Nephron (organoid): ENCODE measurements around the gene ELAVL3.
"Not testable (repeated sequence)": the region's sequence is repeated elsewhere in the genome, so short reads cannot be mapped to it uniquely, and the experiment has no call there.

Experiments
- H3K27ac Mint-ChIP-seq, 3 experiments: 2 replicates each; pipeline ENCODE4 v1.8.0; 2020; ENCODE audit warnings: mixed read lengths in 3 of 3, mild to moderate bottlenecking in 2 of 3, moderate library complexity in 1 of 3
- H3K27me3 Mint-ChIP-seq: 2 replicates; pipeline ENCODE4 v1.8.0; 2021; ENCODE audit warnings: low read depth, mild to moderate bottlenecking, moderate library complexity, mixed read lengths
- H3K36me3 Mint-ChIP-seq: 2 replicates; pipeline ENCODE4 v1.8.0; 2020; ENCODE audit warnings: low read depth, mixed read lengths
- H3K4me1 Mint-ChIP-seq: 2 replicates; pipeline ENCODE4 v1.8.0; 2020; ENCODE audit warnings: mixed read lengths
- H3K4me3 Mint-ChIP-seq, 3 experiments: 2 replicates each; pipeline ENCODE4 v1.8.0; 2020; ENCODE audit warnings: mild to moderate bottlenecking in 3 of 3, mixed read lengths in 3 of 3, moderate library complexity in 2 of 3
- H3K9me3 Mint-ChIP-seq: 2 replicates; pipeline ENCODE4 v1.8.0; 2020; ENCODE audit warnings: mixed read lengths
- CTCF ChIP-seq, 3 experiments: fragments of 200-600 bp; sonication (generic); IDR thresholded peaks; one replicate each; pipeline ENCODE4 v1.5.0; 2021; ENCODE audit warnings: antibody characterized with exemption in 3 of 3; ENCODE audit not compliant: unreplicated experiment in 3 of 3

The ELAVL3 gene

GRCh38 chr19:11444059-11444458 is 36.8 kb downstream of the ELAVL3 start:
- Mint-ChIP-seq H3K27ac (no peak overlapping the region), H3K36me3 (peaks cover 33% of the 10 kb centered on the region), H3K27me3 (no peaks in the 10 kb centered on the region), H3K4me3 (no peak overlapping the region), H3K9me3 (no peaks in the 10 kb centered on the region), H3K4me1 (no peaks in the 10 kb centered on the region)
- no peak for TF ChIP-seq CTCF (IDR thresholded peaks at IDR 0.05; ENCODE audit: unreplicated experiment in 3 of 3)

GRCh38 chr19:11437955-11438354 is 42.9 kb downstream of the ELAVL3 start:
- no peak for TF ChIP-seq CTCF (IDR thresholded peaks at IDR 0.05; ENCODE audit: unreplicated experiment in 3 of 3)

GRCh38 chr19:11435833-11436313 is 45.0 kb downstream of the ELAVL3 start:
- Mint-ChIP-seq H3K4me1 (peaks cover 12% of the 10 kb centered on the region), H3K4me3 (peak overlapping the region; percentile 99 to 100 (median 100)), H3K9me3 (no peaks in the 10 kb centered on the region), H3K27me3 (no peaks in the 10 kb centered on the region), H3K36me3 (peaks cover 32% of the 10 kb centered on the region), H3K27ac (peak overlapping the region; percentile 89 to 98 (median 97))
- TF ChIP-seq CTCF (IDR thresholded peaks at IDR 0.05; ENCODE audit: unreplicated experiment in 3 of 3): no peak

More at GRCh38 chr19:11437955-11438354, 42.9 kb downstream of the ELAVL3 start:
- Mint-ChIP-seq H3K27ac (no peak overlapping the region), H3K27me3 (no peaks in the 10 kb centered on the region), H3K4me1 (peaks cover 12% of the 10 kb centered on the region), H3K4me3 (peak overlapping the region; percentile 76 to 100 (median 86)), H3K36me3 (peaks cover 44% of the 10 kb centered on the region), H3K9me3 (no peaks in the 10 kb centered on the region)

GRCh38 chr19:11435057-11435832 is 45.6 kb downstream of the ELAVL3 start, which contains the start of the genes ODAD3 and PRKCSH:
TSS of gene ODAD3 (minus strand) at chr19:11435121. CDS start at chr19:11435016, 105 bp downstream.
TSS of gene PRKCSH (plus strand) at chr19:11435635. CDS start at chr19:11436118, 483 bp downstream.
- Mint-ChIP-seq H3K27ac (peak within 1 kb of the TSS; percentile 89 to 98 (median 97)), H3K4me3 (peak within 1 kb of the TSS; percentile 99 to 100 (median 100)), H3K9me3 (no peaks in the 10 kb centered on the region), H3K27me3 (no peaks in the 10 kb centered on the region), H3K4me1 (peaks cover 12% of the 10 kb centered on the region), H3K36me3 (peaks cover 26% of the 10 kb centered on the region)
- peak; percentile 90 to 95 (median 94) for TF ChIP-seq CTCF (IDR thresholded peaks at IDR 0.05; ENCODE audit: unreplicated experiment in 3 of 3)

GRCh38 chr19:11434703-11435056 is 46.2 kb downstream of the ELAVL3 start:
- Mint-ChIP-seq H3K4me3 (peak overlapping the region; percentile 99 to 100 (median 100)), H3K36me3 (peaks cover 26% of the 10 kb centered on the region), H3K27ac (peak overlapping the region; percentile 89 to 98 (median 97)), H3K4me1 (peaks cover 12% of the 10 kb centered on the region), H3K27me3 (no peaks in the 10 kb centered on the region), H3K9me3 (no peaks in the 10 kb centered on the region)
- TF ChIP-seq CTCF (IDR thresholded peaks at IDR 0.05; ENCODE audit: unreplicated experiment in 3 of 3): no peak

GRCh38 chr19:11433526-11433925 is 47.3 kb downstream of the ELAVL3 start:
- Mint-ChIP-seq H3K36me3 (peaks cover 22% of the 10 kb centered on the region), H3K4me3 (peak overlapping the region in 1 of 3 experiments; percentile 14), H3K4me1 (peaks cover 12% of the 10 kb centered on the region)
- H3K27me3 Mint-ChIP-seq, H3K27ac Mint-ChIP-seq, H3K9me3 Mint-ChIP-seq: not testable (repeated sequence)
